A673 (cell line): ENCODE data around the gene SRMS.

Source experiments
- CTCF ChIP-seq: fragments of 300-800, 200-600 bp; sonication (generic); conservative IDR thresholded peaks from 2 replicates; pipeline ENCODE4 v1.5.1; 2017; ENCODE audit warnings: low read depth, mild to moderate bottlenecking, antibody characterized with exemption, low read length, moderate library complexity, mixed read lengths
- EZH2 ChIP-seq: fragments of 200-600 bp; sonication (generic); IDR thresholded peaks from 2 replicates; pipeline ENCODE4 v1.6.1; 2017; ENCODE audit warnings: borderline replicate concordance, low read depth, mild to moderate bottlenecking, mixed read lengths, antibody characterized with exemption, low read length; ENCODE audit not compliant: poor library complexity, severe bottlenecking

- TF ChIP-seq CTCF (no peak), EZH2 (no peak)
Observed at GRCh38 chr20:63573647-63574131, 26.1 kb upstream of the SRMS start.
